Measurements from ENCODE around the gene PPP6R2. TPM values are rescaled to one million over a fixed set of nuclear protein-coding genes. Genes with fewer than 3 reads are reported as not detected.

The PPP6R2 gene
- total RNA-seq, 3 donors from 2014 or later (not counting 1 experiment from before 2014, with no cell fraction given): 76.0 to 103 (median 78.1) TPM

DNA sequence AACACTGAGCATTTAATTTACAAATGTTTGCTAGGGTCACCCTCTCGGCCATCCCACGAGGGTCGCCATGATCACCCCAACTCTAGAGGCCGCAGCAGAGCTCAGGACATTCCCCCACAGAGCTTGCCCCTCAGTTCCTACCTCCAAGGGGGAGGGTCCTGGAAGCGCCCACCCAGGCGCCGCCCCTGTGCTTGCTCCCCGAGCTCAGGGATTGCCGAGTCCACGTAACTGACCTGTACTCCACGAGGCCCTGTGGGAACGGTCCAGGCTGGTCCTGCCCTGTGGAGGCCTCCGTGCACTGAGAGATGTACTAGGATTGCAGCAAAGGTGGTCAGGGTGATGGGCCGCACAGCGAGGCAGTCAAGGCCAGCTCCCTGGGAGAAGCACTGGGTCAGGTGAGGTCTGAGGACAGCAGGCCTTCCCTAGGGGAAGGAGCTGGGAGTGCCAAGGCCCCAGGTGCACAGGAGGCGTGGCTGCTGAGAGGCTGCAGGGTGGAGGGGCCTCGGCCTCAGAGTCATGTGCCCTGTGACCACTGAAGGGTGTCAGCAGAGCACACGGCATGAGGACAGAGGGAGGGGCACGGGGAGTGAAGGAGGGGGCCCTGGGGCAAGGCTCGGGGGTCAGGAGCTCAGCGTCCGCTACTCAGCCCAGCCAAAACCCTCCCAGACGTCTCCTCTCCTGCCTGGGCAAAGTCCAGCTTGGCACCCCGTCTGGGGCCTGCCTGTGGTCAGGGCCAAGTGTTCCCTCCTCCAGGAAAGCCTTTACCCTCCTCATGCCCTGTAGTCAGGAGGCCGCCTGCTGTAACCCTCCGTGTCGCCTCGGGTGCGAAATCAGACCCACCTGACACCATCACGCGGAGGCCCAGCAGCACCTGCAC, 141.1 kb downstream of the PPP6R2 start:
- no peak for DNase-seq
- no peak for ATAC-seq
- Histone ChIP-seq H3K27me3 (ENCODE audit: control insufficient read depth, insufficient read depth, low read length) (peaks cover 14% of the 10 kb centered on the region), H3K27ac (ENCODE audit: low read length) (no peak overlapping the region), H3K4me3 (ENCODE audit: low read length) (no peak overlapping the region), H3K36me3 (ENCODE audit: control insufficient read depth, insufficient read depth, low read length) (no peaks in the 10 kb centered on the region), H3K4me1 (ENCODE audit: control insufficient read depth, insufficient read depth, low read length) (peaks cover 17% of the 10 kb centered on the region), H3K9me3 (ENCODE audit: control insufficient read depth, insufficient read depth, low read length) (no peaks in the 10 kb centered on the region)
- intact Hi-C loops (cut with micrococcal nuclease): no loop called here
- Mint-ChIP-seq H3K9me3 (no peaks in the 10 kb centered on the region), H3K27me3 (ENCODE audit: low read depth in 2 of 2) (peaks cover 12 to 16% of the 10 kb centered on the region in 2 donors), H3K36me3 (no peaks in the 10 kb centered on the region), H3K4me3 (no peak overlapping the region), H3K4me1 (no peaks in the 10 kb centered on the region), H3K27ac (no peak overlapping the region)
- TF ChIP-seq, protein P1, sequence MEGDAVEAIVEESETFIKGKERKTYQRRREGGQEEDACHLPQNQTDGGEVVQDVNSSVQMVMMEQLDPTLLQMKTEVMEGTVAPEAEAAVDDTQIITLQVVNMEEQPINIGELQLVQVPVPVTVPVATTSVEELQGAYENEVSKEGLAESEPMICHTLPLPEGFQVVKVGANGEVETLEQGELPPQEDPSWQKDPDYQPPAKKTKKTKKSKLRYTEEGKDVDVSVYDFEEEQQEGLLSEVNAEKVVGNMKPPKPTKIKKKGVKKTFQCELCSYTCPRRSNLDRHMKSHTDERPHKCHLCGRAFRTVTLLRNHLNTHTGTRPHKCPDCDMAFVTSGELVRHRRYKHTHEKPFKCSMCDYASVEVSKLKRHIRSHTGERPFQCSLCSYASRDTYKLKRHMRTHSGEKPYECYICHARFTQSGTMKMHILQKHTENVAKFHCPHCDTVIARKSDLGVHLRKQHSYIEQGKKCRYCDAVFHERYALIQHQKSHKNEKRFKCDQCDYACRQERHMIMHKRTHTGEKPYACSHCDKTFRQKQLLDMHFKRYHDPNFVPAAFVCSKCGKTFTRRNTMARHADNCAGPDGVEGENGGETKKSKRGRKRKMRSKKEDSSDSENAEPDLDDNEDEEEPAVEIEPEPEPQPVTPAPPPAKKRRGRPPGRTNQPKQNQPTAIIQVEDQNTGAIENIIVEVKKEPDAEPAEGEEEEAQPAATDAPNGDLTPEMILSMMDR (IDR thresholded peaks at IDR 0.05): no peak
- 88% methylated on average over 31 of the region's 31 CpGs for WGBS (ENCODE audit: insufficient coverage)

DNA sequence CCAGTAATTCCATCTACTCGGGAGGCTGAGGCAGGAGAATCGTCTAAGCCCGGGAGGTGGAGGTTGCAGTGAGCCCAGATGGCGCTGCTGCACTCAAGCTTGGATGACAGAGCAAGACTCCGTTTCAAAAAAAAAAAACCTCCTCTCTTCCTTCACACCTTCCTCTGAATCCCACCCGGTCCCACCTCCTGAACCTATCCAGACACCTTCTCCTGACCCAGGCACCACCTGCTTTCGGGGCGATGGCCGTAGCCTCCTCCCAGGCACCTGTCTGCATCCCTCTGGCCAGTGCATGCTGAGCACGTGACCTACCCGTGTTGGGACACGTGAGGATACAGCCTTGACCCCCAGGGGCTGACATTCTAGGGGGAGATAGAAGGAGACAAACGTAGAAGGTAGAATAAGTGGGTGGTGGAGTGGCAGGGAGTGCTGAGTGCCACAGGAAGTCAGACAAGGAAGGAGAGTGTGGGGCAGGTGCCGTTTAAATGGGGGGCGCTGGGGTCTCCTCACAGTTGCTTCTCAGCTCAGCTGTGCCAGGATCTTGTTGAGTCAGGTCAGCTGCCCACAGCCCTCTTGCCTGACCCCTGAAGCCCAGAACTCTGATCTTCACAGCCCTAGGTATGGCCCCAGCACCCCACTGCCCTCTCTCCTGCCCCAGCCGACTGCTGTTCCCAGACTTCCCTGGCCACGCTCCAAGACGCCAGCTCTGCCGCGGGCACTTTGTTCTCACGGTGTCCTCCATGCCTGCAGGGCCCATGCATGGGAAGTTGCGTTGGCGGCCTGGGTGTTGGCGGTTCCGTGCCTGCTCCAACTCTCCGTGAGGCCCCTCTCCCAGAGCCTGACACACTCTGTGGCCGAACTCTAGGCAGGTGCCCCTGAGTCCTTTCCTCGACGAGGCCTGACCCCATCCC, 142.3 kb downstream of the PPP6R2 start:
- no peaks in the 10 kb centered on the region for H3K36me3 Mint-ChIP-seq
- intact Hi-C loops (cut with micrococcal nuclease): no loop called here
- Histone ChIP-seq H3K27ac (ENCODE audit: low read length) (no peak overlapping the region), H3K36me3 (ENCODE audit: control insufficient read depth, insufficient read depth, low read length) (no peaks in the 10 kb centered on the region), H3K4me1 (ENCODE audit: control insufficient read depth, insufficient read depth, low read length) (peaks cover 17% of the 10 kb centered on the region), H3K27me3 (ENCODE audit: control insufficient read depth, insufficient read depth, low read length) (peaks cover 14% of the 10 kb centered on the region), H3K4me3 (ENCODE audit: low read length) (no peak overlapping the region), H3K9me3 (ENCODE audit: control insufficient read depth, insufficient read depth, low read length) (no peaks in the 10 kb centered on the region)
- DNase-seq (no peak), ATAC-seq (no peak)
- TF ChIP-seq, protein P1 (IDR thresholded peaks at IDR 0.05): no peak
- H3K4me3 Mint-ChIP-seq: no peak overlapping the region
- H3K4me1 Mint-ChIP-seq: no peaks in the 10 kb centered on the region
- H3K27me3 Mint-ChIP-seq (ENCODE audit: low read depth in 2 of 2): peaks cover 6 to 8% of the 10 kb centered on the region in 2 donors
- no peaks in the 10 kb centered on the region for H3K9me3 Mint-ChIP-seq
- WGBS (ENCODE audit: insufficient coverage): 71% methylated on average over 29 of the region's 29 CpGs
- H3K27ac Mint-ChIP-seq: no peak overlapping the region

DNA sequence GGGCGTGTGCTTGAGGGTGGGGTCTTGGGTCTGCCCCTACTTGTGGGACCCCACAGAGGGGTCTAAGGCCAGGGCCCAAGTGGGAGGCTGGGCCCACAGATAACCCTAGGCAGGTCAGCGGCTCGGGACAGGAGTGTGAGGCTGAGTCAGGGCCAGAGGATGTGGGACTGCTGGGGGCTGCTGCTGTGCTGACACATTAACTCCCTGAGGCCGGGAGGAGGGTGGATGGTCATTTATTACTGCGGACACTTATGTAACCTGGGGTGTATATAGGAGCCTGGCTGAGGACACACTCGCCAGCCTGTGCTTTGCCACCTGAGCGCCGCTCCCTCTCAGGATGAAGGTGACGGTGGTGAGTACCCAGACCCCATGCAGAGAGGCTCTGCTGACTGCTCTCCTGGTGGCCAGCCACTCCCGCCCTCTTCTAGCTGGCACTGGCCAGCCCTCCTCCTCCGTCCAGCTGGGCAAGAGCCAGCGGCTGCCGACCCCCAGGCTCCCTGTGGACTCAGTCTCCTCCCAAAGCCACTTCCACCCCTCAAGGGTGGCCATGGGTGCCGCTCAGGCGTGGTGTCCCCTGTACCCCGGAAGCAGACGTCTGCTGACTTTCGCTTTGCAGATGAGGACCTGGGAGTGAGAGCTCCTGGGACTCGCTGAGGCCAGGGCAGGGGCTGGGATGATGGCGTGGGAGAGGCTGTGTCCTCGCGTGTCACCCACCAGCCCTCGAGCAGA, 143.6 kb downstream of the PPP6R2 start, which contains the start of gene MIOX:
Gene MIOX (plus strand): TSS at position 299 of the 729 bp plus-strand sequence. CDS start 39 bp downstream, at position 338.
- TF ChIP-seq, protein P1 (IDR thresholded peaks at IDR 0.05): no peak
- Histone ChIP-seq H3K27me3 (ENCODE audit: control insufficient read depth, insufficient read depth, low read length) (peaks cover 14% of the 10 kb centered on the region), H3K4me3 (ENCODE audit: low read length) (no peak within 1 kb of the TSS), H3K27ac (ENCODE audit: low read length) (no peak within 1 kb of the TSS), H3K4me1 (ENCODE audit: control insufficient read depth, insufficient read depth, low read length) (peaks cover 18% of the 10 kb centered on the region), H3K36me3 (ENCODE audit: control insufficient read depth, insufficient read depth, low read length) (no peaks in the 10 kb centered on the region), H3K9me3 (ENCODE audit: control insufficient read depth, insufficient read depth, low read length) (no peaks in the 10 kb centered on the region)
- DNase-seq (no peak), ATAC-seq (no peak)
- H3K9me3 Mint-ChIP-seq: no peaks in the 10 kb centered on the region
- intact Hi-C loops (cut with micrococcal nuclease): no loop called here
- peaks cover 0 to 5% of the 10 kb centered on the region in 2 donors for H3K4me1 Mint-ChIP-seq
- H3K36me3 Mint-ChIP-seq: no peaks in the 10 kb centered on the region
- 79% methylated on average over 23 of the region's 23 CpGs for WGBS (ENCODE audit: insufficient coverage)
- H3K27me3 Mint-ChIP-seq (ENCODE audit: low read depth in 2 of 2): peaks cover 8 to 9% of the 10 kb centered on the region in 2 donors
- no peak within 1 kb of the TSS for H3K4me3 Mint-ChIP-seq
- no peak within 1 kb of the TSS for H3K27ac Mint-ChIP-seq

Data from natural killer cell (primary cell).